OCI-LY3 (cell line): Measurements from ENCODE around the gene HSPBP1.

ENCODE experiments used
- H2AFZ ChIP-seq: fragments of 200-600, 300-600 bp; shearing (Covaris generic); 2 replicates; pipeline ENCODE4 v1.6.0; 2014; ENCODE audit warnings: antibody characterized with exemption, low read depth, low read length
- H3K27ac ChIP-seq: fragments of 200-600, 300-600 bp; sonication (generic); 2 replicates; pipeline ENCODE4 v1.5.1; 2014; ENCODE audit warnings: mild to moderate bottlenecking, low read length, moderate library complexity, mixed read lengths
- H3K27me3 ChIP-seq: fragments of 200-600, 300-600 bp; sonication (generic); 2 replicates; pipeline ENCODE4 v1.6.1; 2014; ENCODE audit warnings: low read depth, low read length, mixed read lengths
- H3K36me3 ChIP-seq: fragments of 200-600, 300-600 bp; sonication (generic); replicated peaks from 2 replicates; pipeline ENCODE3; 2014; ENCODE audit warnings: low read depth, low read length, mixed read lengths
- H3K4me1 ChIP-seq: fragments of 300-600, 200-600 bp; sonication (generic); 2 replicates; pipeline ENCODE4 v1.6.1; 2014; ENCODE audit warnings: low read length, mixed read lengths
- H3K4me2 ChIP-seq: fragments of 200-600, 300-600 bp; sonication (generic); 2 replicates; pipeline ENCODE4 v1.6.1; 2014; ENCODE audit warnings: low read length, mixed read lengths
- H3K4me3 ChIP-seq: fragments of 300-600, 200-600 bp; sonication (generic); 2 replicates; pipeline ENCODE4 v1.5.1; 2014; ENCODE audit warnings: antibody characterized with exemption, mild to moderate bottlenecking, low read length, moderate library complexity
- H3K79me2 ChIP-seq: fragments of 300-600, 200-600 bp; shearing (Covaris generic); 2 replicates; pipeline ENCODE4 v1.6.1; 2014; ENCODE audit warnings: mild to moderate bottlenecking, low read length, mixed read lengths
- H3K9ac ChIP-seq: fragments of 300-600, 200-600 bp; shearing (Covaris generic); 2 replicates; pipeline ENCODE4 v1.6.0; 2014; ENCODE audit warnings: mild to moderate bottlenecking, low read length, moderate library complexity
- H3K9me3 ChIP-seq: fragments of 200-600, 300-600 bp; shearing (Covaris generic); 2 replicates; pipeline ENCODE4 v1.6.1; 2014; ENCODE audit warnings: low read length, mixed read lengths; ENCODE audit not compliant: insufficient read depth
- H4K20me1 ChIP-seq: fragments of 200-600, 300-600 bp; sonication (generic); 2 replicates; pipeline ENCODE4 v1.6.1; 2016; ENCODE audit warnings: low read length, mixed read lengths; ENCODE audit not compliant: insufficient read depth
- CTCF ChIP-seq: fragments of 200-600, 300-600 bp; sonication (generic); IDR thresholded peaks from 2 replicates; pipeline ENCODE4 v1.5.1; 2014; ENCODE audit warnings: antibody characterized with exemption, low read length, low read depth
- EZH2phosphoT487 ChIP-seq: fragments of 200-600 bp; shearing (Covaris generic); IDR thresholded peaks from 2 replicates; pipeline ENCODE4 v1.6.1; 2018; ENCODE audit warnings: antibody characterized with exemption, mixed run types, low read depth

HSPBP1 gene

GRCh38 chr19:55304980-55305379, 25.1 kb upstream of the HSPBP1 start:
- no peaks in the 10 kb centered on the region for H4K20me1 ChIP-seq
- no peak overlapping the region for H2AFZ ChIP-seq
- no peak overlapping the region for H3K9ac ChIP-seq
- H3K36me3 ChIP-seq: no peaks in the 10 kb centered on the region
- peaks cover 10% of the 10 kb centered on the region; the same call in 1 of the 2 replicates for H3K4me1 ChIP-seq
- H3K4me2 ChIP-seq: no peak overlapping the region
- no peak overlapping the region for H3K27ac ChIP-seq
- H3K9me3 ChIP-seq: no peaks in the 10 kb centered on the region
- no peak overlapping the region for H3K4me3 ChIP-seq
- no peaks in the 10 kb centered on the region for H3K79me2 ChIP-seq
- TF ChIP-seq EZH2phosphoT487 (no peak), CTCF (no peak)
- no peaks in the 10 kb centered on the region for H3K27me3 ChIP-seq

- no peak overlapping the region for H3K9ac ChIP-seq
Measured at GRCh38 chr19:55304279-55304978, 24.5 kb upstream of the HSPBP1 start.

GRCh38 chr19:55303477-55303876, 23.6 kb upstream of the HSPBP1 start:
- TF ChIP-seq EZH2phosphoT487 (no peak), CTCF (no peak)
- H2AFZ ChIP-seq: no peak overlapping the region
- no peaks in the 10 kb centered on the region for H3K36me3 ChIP-seq
- peaks cover 3% of the 10 kb centered on the region; the same call in 1 of the 2 replicates for H3K27me3 ChIP-seq
- H3K9me3 ChIP-seq: no peaks in the 10 kb centered on the region
- peaks cover 10% of the 10 kb centered on the region; the same call in 1 of the 2 replicates for H3K4me1 ChIP-seq
- H3K4me3 ChIP-seq: no peak overlapping the region
- no peak overlapping the region for H3K4me2 ChIP-seq
- H3K27ac ChIP-seq: no peak overlapping the region
- no peak overlapping the region for H3K9ac ChIP-seq
- H3K79me2 ChIP-seq: no peaks in the 10 kb centered on the region
- no peaks in the 10 kb centered on the region for H4K20me1 ChIP-seq

More at GRCh38 chr19:55304279-55304978, 24.5 kb upstream of the HSPBP1 start:
- no peaks in the 10 kb centered on the region for H3K79me2 ChIP-seq
- no peaks in the 10 kb centered on the region for H3K27me3 ChIP-seq
- no peak for TF ChIP-seq EZH2phosphoT487
- no peak for TF ChIP-seq CTCF
- H3K4me3 ChIP-seq: no peak overlapping the region
- H4K20me1 ChIP-seq: no peaks in the 10 kb centered on the region
- H3K36me3 ChIP-seq: no peaks in the 10 kb centered on the region
- no peak overlapping the region for H2AFZ ChIP-seq
- peaks cover 10% of the 10 kb centered on the region; the same call in 1 of the 2 replicates for H3K4me1 ChIP-seq
- H3K27ac ChIP-seq: no peak overlapping the region
- no peak overlapping the region for H3K4me2 ChIP-seq
- H3K9me3 ChIP-seq: no peaks in the 10 kb centered on the region

- Histone ChIP-seq H4K20me1 (no peaks in the 10 kb centered on the region), H3K9ac (peak overlapping the region; percentile 70), H3K4me2 (peak overlapping the region; percentile 86)
Measured at GRCh38 chr19:55302318-55302703, 22.4 kb upstream of the HSPBP1 start.

More at GRCh38 chr19:55302318-55302703, 22.4 kb upstream of the HSPBP1 start:
- Histone ChIP-seq H3K4me3 (peak overlapping the region; percentile 85), H3K27ac (peak overlapping the region; percentile 20; the same call in 1 of the 2 replicates), H3K9me3 (no peaks in the 10 kb centered on the region), H3K4me1 (peaks cover 10% of the 10 kb centered on the region; the same call in 1 of the 2 replicates), H3K27me3 (peaks cover 6% of the 10 kb centered on the region; the same call in 1 of the 2 replicates), H3K36me3 (no peaks in the 10 kb centered on the region), H2AFZ (peak overlapping the region; percentile 99), H3K79me2 (no peaks in the 10 kb centered on the region)
- TF ChIP-seq EZH2phosphoT487 (no peak), CTCF (no peak)
